SW480 (cell line): ENCODE measurements around the gene NT5C3B.
A peak's percentile ranks its signal among the peaks of the same experiment; 100 is the strongest.
"Not testable (repeated sequence)": the region's sequence is repeated elsewhere in the genome, so short reads cannot be mapped to it uniquely, and the experiment has no call there.

Source experiments
- DNase-seq: peaks from one replicate; pipeline ENCODE4 v3.0.0-alpha.2; 2016; ENCODE audit warnings: low spot score

The NT5C3B gene

GRCh38 chr17:41839448-41839847 lies 3.4 kb upstream of the NT5C3B start:
- not testable (repeated sequence) for DNase-seq

DNA sequence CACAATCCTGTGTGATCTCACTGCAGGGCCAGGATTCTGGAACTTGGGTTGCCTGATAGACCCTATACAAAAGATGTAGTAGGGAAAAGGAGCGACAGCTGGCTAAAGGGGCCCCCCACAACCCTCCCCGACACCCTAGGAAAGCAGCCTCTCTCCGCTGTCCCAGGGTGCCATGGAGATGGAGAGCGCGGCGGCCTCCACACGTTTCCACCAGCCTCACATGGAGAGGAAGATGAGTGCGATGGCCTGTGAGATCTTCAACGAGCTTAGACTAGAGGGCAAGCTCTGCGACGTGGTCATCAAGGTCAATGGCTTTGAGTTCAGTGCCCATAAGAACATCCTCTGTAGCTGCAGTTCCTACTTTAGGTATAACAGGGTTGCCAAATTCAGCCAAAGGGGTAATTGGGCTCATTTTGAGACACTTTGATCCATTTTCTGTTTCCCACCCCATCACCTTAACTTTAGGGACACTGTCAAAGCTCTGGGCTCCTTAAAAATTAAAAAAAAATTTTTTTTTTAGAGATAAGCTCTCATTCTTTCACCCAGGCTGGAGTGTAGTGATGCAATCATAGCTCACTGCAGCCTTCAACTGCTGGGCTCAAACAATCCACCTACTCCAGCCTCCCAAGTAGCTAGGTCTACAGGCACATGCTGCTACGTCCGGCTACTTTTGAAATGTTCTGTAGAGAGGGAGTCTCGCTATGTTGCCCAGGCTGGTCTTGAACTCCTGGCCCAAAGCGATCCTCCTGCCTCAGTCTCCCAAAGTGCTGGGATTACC lies 1.9 kb upstream of the NT5C3B start, which contains the start of gene KLHL10:
Gene KLHL10, plus strand, starts transcription at position 65 of the 778 bp plus-strand sequence. Its CDS starts 108 bp downstream, at position 173.
- DNase-seq = no peak

DNA sequence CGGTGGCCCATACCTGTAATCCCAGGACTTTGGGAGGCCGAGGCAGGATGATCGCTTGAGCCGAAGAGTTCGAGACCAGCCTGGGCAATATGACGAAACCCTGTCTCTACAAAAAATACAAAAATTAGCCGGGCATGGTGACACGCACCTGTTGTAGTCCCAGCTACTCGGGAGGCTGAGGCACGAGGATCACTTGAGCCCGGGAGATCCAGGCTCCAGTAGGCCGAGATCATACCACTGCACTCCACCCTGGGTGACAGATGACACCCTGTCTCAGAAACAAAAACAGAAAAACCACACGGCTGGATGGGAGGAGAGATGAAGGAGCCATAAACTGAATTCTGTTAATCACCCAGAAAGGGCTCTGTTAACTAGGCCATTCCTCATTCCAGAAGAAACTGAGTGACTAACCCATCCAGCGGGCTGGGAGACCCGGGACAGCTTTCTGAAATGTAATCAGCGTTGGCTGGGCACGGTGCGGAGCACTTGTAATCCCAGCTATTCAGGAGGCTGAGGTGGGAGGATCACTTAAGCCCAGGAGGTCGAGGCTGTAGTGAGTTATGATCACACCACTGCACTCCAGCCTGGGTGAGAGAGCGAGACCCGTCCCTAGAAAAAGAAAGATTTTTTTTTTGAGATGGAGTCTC lies 641 bp upstream of the NT5C3B start:
- DNase-seq = no peak

- peak; percentile 17 for DNase-seq
These were observed 725 bp downstream of the NT5C3B start for GRCh38 chr17:41835214-41835799.

DNA sequence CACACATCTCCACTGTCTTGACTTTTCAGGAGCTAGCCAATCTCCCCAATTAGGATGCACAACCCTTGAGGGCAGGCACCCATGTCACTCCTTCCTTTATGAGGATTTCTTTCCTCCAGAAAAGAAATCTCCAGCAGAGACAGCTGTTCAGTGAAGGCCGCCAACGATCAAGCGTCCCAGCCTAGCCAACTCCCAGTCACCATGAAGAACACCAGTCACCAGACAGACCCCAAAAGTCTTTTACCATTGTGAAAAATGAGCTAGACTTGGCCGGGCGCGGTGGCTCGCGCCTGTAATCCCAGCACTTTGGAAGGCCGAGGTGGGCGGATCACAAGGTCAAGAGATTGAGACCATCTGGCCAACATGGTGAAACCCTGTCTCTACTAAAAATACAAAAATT lies 6.1 kb downstream of the NT5C3B start:
- not testable (repeated sequence) for DNase-seq

DNA sequence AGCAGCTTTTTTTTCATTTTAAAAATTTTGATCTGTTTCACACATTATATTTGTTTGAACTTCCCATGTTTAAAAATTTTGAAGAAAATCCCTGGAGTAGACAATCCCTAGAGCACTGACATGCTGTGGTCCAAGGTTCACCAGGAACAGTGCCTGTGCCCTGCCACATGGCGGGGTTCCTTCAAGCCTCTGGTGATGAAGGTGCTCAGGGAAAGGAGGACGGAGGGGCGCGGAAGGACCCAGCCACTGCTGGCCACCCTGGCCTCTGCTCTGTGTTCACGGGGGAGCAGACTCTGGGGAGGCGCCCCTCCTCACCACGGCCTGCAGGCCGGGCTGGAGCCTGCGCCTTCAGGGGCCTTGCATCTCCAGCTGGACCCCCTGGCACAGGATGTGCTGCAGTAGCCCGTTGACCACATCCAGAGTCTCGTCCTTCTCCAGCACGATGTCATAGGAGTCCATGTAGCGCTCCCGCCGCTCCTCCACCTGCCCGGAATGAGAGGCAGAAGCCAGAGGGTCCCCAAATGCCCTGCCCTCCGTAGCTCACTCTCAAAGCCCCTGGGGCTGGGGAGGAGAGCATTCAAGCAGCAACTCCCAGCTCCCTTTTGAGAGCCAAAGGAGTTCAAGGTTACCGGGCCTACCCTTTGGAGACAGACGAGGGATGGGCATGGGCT lies 10.7 kb downstream of the NT5C3B start:
- DNase-seq = no peak

DNA sequence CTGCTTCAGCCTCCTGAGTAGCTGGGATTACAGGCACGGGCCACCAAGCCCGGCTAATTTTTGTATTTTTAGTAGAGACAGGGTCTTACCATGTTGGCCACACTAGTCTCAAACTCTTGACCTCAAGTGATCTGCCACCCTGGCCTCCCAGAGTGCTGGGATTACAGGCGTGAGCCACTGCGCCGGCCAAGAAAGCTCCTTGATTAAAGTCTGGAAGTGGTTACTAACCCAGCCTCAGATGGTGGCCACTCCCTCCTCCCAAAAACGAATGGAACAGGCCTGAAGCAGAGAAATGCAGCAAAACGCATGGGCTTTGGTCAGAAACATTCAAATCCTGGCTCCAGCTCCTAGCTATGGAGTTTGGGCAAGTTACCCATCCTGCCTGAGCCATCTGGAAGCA lies 11.9 kb downstream of the NT5C3B start:
- DNase-seq = no peak

DNA sequence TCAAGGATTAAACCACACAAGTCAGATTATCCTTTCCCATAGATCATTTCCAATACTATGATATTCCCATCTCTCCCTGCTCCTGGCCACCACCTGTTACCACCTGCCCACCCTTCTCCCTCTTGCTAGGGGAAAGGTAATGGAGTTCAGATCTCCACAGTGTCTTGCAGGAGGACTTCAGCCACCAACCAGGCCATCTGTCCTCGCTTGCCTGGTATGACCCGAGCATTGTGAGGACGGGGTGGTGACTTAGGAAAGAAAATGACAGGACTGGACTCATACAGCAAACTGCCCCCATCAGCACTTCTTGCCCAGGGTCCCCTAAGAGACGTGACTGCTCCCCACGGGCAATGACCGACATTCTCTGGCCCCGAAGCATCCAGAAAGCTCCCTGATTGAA lies 12.5 kb downstream of the NT5C3B start:
- no peak for DNase-seq

DNA sequence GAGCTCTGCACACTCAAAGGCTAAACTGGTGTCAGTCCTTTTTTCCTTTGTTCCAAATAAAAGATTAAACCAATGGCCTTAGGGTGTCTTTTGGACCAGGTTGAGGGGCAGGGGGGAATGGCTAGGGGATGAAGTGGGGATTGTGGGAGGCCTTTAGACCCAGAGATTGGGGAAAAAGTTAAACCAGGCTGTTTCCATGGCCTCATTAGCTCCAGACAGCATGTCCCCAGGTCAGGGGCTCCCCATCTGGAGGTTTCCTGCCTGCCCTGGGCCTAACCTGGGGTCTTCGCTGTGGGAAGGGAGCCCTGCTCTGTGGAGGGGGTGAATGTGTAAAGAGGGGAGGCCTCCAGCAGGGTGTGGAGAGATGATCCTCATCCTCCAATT lies 12.9 kb downstream of the NT5C3B start:
- DNase-seq = no peak

- DNase-seq = no peak
These were observed 13.6 kb downstream of the NT5C3B start for GRCh38 chr17:41822216-41823140.

DNA sequence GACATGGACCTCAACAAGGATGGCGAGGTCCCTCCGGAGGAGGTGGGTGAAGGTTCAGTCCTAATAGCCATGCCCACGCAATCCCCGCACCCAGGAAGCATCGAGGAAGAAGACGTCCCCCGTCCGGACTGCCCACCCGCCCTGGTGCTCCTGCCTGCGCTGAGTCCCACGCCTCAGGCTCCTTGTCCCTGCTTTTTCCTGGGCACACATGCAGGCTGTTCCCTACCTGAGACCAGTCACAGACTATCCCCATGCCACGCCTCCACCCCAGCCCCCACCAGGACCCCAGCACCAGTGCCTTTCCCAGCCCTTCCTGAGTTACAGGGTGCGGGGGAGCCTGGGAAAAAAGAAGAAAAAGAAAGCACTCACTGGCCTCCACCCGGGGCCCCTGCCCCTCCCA lies 14.3 kb downstream of the NT5C3B start:
- no peak for DNase-seq

- no peak for DNase-seq
These were observed 18.0 kb downstream of the NT5C3B start for GRCh38 chr17:41818024-41818423.

DNA sequence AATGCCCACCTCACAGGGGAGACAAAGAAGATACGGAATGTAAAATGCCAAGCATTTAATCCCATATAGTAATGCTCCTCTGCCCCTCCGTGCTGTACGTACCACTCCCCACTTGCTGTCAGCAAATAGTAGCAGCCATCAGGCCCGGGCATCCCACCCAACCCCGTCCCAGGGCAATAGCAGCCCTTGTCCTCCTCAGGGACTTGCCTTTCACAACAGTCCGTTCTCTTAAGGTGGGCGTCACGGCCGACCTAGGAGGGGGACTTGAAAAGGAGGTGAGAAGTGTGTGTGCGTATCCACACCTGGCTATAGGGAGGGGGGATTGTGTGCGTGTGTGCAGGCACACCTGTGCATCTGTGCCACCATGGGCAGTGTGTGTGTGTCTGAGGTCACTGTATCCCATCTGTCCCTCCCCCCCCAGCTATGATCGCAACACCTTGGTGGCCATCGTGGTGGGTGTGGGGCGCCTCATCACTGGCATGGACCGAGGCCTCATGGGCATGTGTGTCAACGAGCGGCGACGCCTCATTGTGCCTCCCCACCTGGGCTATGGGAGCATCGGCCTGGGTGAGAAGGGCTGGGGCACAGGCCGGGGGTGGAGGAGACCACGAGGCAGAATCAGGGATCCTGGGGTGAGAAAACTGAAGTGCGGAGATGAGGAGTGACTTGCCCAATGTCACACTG lies 19.3 kb downstream of the NT5C3B start:
- DNase-seq = no peak

DNA sequence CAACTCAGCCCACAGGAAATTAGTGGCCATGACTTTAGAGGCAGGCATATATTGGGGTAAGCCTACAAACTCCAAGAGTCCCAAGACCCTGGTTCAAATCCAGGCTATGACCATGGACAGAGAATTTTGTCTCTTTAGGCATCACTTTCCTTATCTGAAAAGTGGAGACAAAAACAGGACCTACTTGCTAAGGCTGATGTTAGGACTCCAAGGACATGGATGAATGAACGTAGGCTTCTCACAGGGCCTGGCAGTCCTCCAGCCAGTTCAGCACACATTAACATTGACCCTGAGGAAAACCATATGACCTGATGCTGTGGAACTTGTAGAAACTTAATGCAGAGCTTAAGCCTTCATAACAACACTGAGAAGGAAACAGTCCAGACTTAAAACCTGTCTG lies 21.8 kb downstream of the NT5C3B start:
- DNase-seq = no peak

DNA sequence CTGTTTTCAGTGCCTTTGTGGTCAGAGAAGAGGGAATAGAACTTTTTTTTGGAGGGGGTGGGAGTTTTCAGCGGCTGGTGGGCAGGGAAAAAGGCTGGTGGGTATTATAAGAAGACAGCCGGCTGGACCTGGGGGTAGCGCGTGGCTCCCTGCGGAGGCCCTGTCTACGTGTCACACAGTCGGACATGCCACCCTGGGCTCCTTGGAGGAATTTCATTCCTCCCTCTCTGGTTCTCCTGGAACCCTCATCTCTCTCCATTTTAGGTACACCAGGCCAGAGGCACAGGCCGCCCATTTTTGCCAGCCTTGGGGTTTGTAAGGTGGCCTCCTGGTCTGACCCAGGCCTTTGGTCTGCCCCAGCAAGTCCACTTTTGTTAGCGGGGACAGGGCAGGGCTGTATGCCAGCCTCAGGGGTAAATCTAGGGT lies 22.3 kb downstream of the NT5C3B start:
- no peak for DNase-seq

GRCh38 chr17:41813152-41813680 lies 22.8 kb downstream of the NT5C3B start:
- DNase-seq = no peak

- DNase-seq = peak; percentile 87
These were observed 23.5 kb downstream of the NT5C3B start, which contains the start of gene FKBP10 for GRCh38 chr17:41812381-41813151. TSS of gene FKBP10 (plus strand) at chr17:41813004. CDS start at chr17:41813035, 31 bp downstream.

DNA sequence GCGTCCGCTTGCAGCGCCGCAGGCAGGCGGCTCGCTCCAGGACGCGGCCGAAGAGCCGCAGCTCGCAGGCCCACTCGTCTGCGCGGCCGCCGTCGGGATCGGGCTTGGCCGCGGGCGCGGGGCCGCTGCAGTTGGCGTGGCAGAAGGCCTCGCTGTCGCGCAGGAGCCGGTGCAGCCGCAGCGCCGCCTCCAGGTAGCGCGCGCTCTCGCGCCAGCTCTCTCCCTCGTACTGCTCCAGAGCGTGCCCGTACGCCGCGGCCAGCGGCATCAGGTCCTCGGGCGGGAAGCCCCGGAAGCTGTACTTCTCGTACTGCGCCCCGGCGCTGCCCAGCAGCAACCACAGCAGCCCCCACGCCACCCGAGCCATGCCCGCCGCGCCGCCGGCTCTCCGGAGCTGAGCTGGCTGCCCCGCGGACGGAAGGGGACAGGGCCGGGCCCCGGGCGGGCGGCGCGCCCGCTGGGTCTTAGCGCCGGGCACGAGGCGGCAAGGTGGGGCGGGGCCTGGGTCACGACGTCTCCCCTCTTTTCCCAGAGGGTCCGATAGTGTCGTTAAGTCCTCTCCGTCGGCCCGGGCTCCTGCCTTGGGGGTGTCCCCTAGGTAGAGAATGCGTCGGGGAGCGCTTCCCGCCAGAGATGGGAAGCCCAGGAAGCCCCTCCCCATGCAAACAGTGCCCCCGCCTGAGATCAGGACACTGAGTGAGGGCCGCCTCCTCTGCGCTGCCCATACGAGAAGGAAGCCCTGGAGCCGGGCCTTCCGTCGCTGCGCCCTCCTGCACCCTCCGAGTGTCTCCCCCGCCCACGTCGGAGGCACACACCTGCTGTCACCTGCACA lies 24.3 kb downstream of the NT5C3B start, which contains the start of gene P3H4:
Gene P3H4, minus strand, starts transcription at position 401 of the 832 bp plus-strand sequence. Its CDS starts 34 bp downstream, at position 367.
- DNase-seq = peak; percentile 76
